Measurements from ENCODE around the gene POLR3B. TPM values are rescaled to one million over a fixed set of nuclear protein-coding genes. Genes with fewer than 3 reads are reported as not detected.

The POLR3B gene
- total and polyA plus RNA-seq, 2 of the 13 experiments (the other 11 are each of a cell fraction or from before 2014, with no cell fraction given) = 4.8 to 13.1 TPM

DNA sequence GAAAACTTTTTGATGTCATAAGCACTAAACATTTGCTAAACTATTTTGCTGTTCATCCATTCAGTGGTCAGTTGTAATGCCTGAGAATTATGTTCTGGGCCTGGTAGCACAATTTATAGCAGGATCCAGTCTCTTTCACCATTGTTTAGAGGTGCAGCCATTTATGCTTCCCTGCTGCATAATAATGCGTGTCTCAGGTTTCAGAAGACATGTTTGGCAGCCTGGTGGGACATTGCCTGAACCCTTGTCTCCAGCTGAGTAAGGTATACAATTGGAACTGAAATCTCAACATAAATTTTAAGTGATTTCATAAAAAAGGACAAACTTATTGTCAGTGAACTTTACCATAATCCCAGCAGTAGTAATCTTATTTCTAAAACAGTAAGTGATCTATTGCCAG lies 94.8 kb downstream of the POLR3B start (continued):
- TF ChIP-seq ZBTB1 (CRISPR knock-in tag; IDR thresholded peaks at IDR 0.05; ENCODE audit: borderline replicate concordance) (no peak), KAT2B (IDR thresholded peaks at IDR 0.05; ENCODE audit: borderline replicate concordance, low read depth, low read length) (no peak)

DNA sequence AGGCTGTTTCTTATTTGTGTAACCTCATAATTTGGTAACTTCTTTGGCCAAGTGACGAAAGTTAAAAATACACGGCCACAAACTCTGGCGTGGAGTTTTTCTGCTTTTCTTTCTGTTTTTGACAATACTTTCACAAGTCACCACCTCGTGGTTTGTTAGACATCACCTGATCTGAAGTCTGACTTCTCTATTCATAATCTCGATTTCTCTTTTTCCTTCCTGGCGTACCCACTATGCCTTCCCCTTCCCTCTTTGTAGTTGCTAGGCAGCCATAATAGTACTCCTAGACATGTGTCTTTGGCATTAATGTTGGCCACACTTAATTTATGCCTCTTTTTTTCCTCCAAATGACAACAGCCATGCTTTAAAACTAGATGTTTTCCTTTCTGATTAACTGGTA lies 97.6 kb downstream of the POLR3B start:
- H4K20me1 ChIP-seq (ENCODE audit: insufficient read depth, low read length) = no peaks in the 10 kb centered on the region
- FAIRE-seq (no peak), ATAC-seq (no peak), DNase-seq (ENCODE audit: low spot score) (no peak)
- TF ChIP-seq NR2C2 (CRISPR knock-in tag; IDR thresholded peaks at IDR 0.05; ENCODE audit: borderline replicate concordance) (no peak), ZNF652 (CRISPR knock-in tag; IDR thresholded peaks at IDR 0.05; ENCODE audit: borderline replicate concordance, low read depth) (no peak), IRF2 (CRISPR knock-in tag; IDR thresholded peaks at IDR 0.05) (no peak), SRF (IDR thresholded peaks at IDR 0.05; ENCODE audit: low read depth, low read length) (no peak), KLF13 (CRISPR knock-in tag; IDR thresholded peaks at IDR 0.05) (no peak), NFE2L1 (CRISPR knock-in tag; IDR thresholded peaks at IDR 0.05; ENCODE audit: borderline replicate concordance) (no peak), BORCS8-MEF2B (CRISPR knock-in tag; IDR thresholded peaks at IDR 0.05) (no peak)
- H3K4me3 ChIP-seq (replicated peaks in 1 of 3; ENCODE audit: insufficient read depth in 1 of 3, low read depth in 2 of 3, low read length in 3 of 3) = no peak overlapping the region
- H3K9me3 ChIP-seq (ENCODE audit: low read length) = no peaks in the 10 kb centered on the region
- no peaks in the 10 kb centered on the region for H3K79me2 ChIP-seq (ENCODE audit: insufficient read depth, low read length)
- intact Hi-C loops (cut with micrococcal nuclease; ENCODE audit: unreplicated experiment) = no loop called here
- H3K4me1 ChIP-seq (ENCODE audit: insufficient read depth, low read length) = no peaks in the 10 kb centered on the region
- WGBS (ENCODE audit: low lambda C conversion rate) = 94% methylated on average over 6 of the region's 6 CpGs
- ChIA-PET POLR2A (no interaction called here), CTCF (ENCODE audit: low intra/inter-chr PET ratio, low total read pairs) (no interaction called here)
- in situ Hi-C loops (cut with HindIII; ENCODE audit: extremely low pct_ligation_motif_present, low pct_unique_long_range_greater_than_20kb) = no loop called here
- no peak overlapping the region for H2AFZ ChIP-seq (ENCODE audit: low read length)
- no peak overlapping the region for H3K27ac ChIP-seq (ENCODE audit: extremely low read length, insufficient read depth, low read length)
- no peak overlapping the region for H3K4me2 ChIP-seq (ENCODE audit: low read depth, low read length)
- no TSS peak for BruUV-seq (replicated peaks)
- H3K27me3 ChIP-seq (ENCODE audit: control insufficient read depth in 1 of 2, insufficient read depth in 2 of 2, low read length in 2 of 2) = no peaks in the 10 kb centered on the region
- H3K36me3 ChIP-seq (replicated peaks in 1 of 2; ENCODE audit: control insufficient read depth in 1 of 2, insufficient read depth in 2 of 2, low read length in 2 of 2) = peaks cover 10 to 21% of the 10 kb centered on the region in 2 experiments; a peak in 4 of 5 replicates
- no peak overlapping the region for H3K9ac ChIP-seq (ENCODE audit: insufficient read depth, low read depth, low read length)

DNA sequence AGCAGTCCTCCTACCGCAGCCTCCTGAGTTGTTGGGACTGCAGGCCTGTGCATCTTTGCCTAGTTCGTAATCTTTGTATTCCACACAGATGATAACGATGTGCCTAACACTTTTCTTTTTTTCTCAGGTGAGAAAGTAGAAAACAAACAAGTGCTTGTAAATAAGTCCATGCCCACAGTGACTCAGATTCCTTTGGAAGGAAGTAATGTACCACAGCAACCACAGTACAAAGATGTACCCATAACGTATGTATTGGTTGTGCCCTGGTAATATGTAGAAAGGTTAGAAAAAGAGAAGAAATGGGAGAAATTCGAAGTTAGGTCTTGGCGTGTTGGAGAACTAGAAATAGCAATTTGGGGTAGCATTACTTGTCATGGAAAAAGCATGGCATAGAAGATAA lies 101.6 kb downstream of the POLR3B start:
- no peak overlapping the region for H3K4me2 ChIP-seq (ENCODE audit: low read depth, low read length)
- in situ Hi-C loops (cut with HindIII; ENCODE audit: extremely low pct_ligation_motif_present, low pct_unique_long_range_greater_than_20kb) (no loop called here), intact Hi-C loops (cut with micrococcal nuclease; ENCODE audit: unreplicated experiment) (no loop called here)
- H2AFZ ChIP-seq (ENCODE audit: low read length) = no peak overlapping the region
- ChIA-PET POLR2A (no interaction called here), CTCF (ENCODE audit: low intra/inter-chr PET ratio, low total read pairs) (no interaction called here)
- WGBS (ENCODE audit: low lambda C conversion rate) = 98% methylated on average over 6 of the region's 6 CpGs
- BruUV-seq (replicated peaks) = no TSS peak
- H3K4me3 ChIP-seq (replicated peaks in 1 of 3; ENCODE audit: insufficient read depth in 1 of 3, low read depth in 2 of 3, low read length in 3 of 3) = no peak overlapping the region
- H3K4me1 ChIP-seq (ENCODE audit: insufficient read depth, low read length) = no peaks in the 10 kb centered on the region
- no peaks in the 10 kb centered on the region for H3K79me2 ChIP-seq (ENCODE audit: insufficient read depth, low read length)
- ATAC-seq (no peak), FAIRE-seq (no peak), DNase-seq (ENCODE audit: low spot score) (no peak)
- H4K20me1 ChIP-seq (ENCODE audit: insufficient read depth, low read length) = no peaks in the 10 kb centered on the region
- no peaks in the 10 kb centered on the region for H3K9me3 ChIP-seq (ENCODE audit: low read length)
- no peak overlapping the region for H3K9ac ChIP-seq (ENCODE audit: insufficient read depth, low read depth, low read length)
- H3K27me3 ChIP-seq (ENCODE audit: control insufficient read depth in 1 of 2, insufficient read depth in 2 of 2, low read length in 2 of 2) = no peaks in the 10 kb centered on the region
- peaks cover 14 to 22% of the 10 kb centered on the region in 2 experiments for H3K36me3 ChIP-seq (replicated peaks in 1 of 2; ENCODE audit: control insufficient read depth in 1 of 2, insufficient read depth in 2 of 2, low read length in 2 of 2)
- no peak overlapping the region for H3K27ac ChIP-seq (ENCODE audit: extremely low read length, insufficient read depth, low read length)
- TF ChIP-seq HDAC1 (CRISPR knock-in tag; IDR thresholded peaks at IDR 0.05) = no peak
- no peak for TF ChIP-seq SYNCRIP (IDR thresholded peaks at IDR 0.05; ENCODE audit: insufficient read depth, low read depth, low read length)
- TF ChIP-seq ZNF260 (CRISPR knock-in tag; IDR thresholded peaks at IDR 0.05; ENCODE audit: borderline replicate concordance, low read depth) = no peak
- no peak for TF ChIP-seq ETV5 (CRISPR knock-in tag; IDR thresholded peaks at IDR 0.05; ENCODE audit: borderline replicate concordance)
- TF ChIP-seq ZNF567 (CRISPR knock-in tag; IDR thresholded peaks at IDR 0.05; ENCODE audit: borderline replicate concordance) = no peak
- TF ChIP-seq GFI1 (CRISPR knock-in tag; IDR thresholded peaks at IDR 0.05; ENCODE audit: borderline replicate concordance) = no peak
- TF ChIP-seq GLI4 (CRISPR knock-in tag; IDR thresholded peaks at IDR 0.05; ENCODE audit: borderline replicate concordance) = no peak
- TF ChIP-seq ZNF749 (CRISPR knock-in tag; IDR thresholded peaks at IDR 0.05; ENCODE audit: borderline replicate concordance) = no peak
- no peak for TF ChIP-seq ZNF101 (CRISPR knock-in tag; IDR thresholded peaks at IDR 0.05; ENCODE audit: borderline replicate concordance, low read depth)
- TF ChIP-seq ZNF557 (CRISPR knock-in tag; IDR thresholded peaks at IDR 0.05) = no peak
- TF ChIP-seq, protein P1, sequence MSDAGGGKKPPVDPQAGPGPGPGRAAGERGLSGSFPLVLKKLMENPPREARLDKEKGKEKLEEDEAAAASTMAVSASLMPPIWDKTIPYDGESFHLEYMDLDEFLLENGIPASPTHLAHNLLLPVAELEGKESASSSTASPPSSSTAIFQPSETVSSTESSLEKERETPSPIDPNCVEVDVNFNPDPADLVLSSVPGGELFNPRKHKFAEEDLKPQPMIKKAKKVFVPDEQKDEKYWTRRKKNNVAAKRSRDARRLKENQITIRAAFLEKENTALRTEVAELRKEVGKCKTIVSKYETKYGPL (CRISPR knock-in tag; IDR thresholded peaks at IDR 0.05) = no peak
